ENCODE results near the gene IL1RAPL1.

IL1RAPL1 gene

GRCh38 chrX:30005813-30006212 is 1418.6 kb downstream of the IL1RAPL1 start:
- TF ChIP-seq CTCF (conservative IDR thresholded peaks at IDR 0.05) (no peak), ZFX (IDR thresholded peaks at IDR 0.05) (no peak)

More at GRCh38 chrX:30005813-30006212, 1418.6 kb downstream of the IL1RAPL1 start:
- H3K27ac ChIP-seq = no peak overlapping the region

Data from C4-2B (cell line).